ENCODE data around the gene GPRC5C. TPM values are rescaled to one million over a fixed set of nuclear protein-coding genes. Genes with fewer than 3 reads are reported as not detected.
A peak's percentile ranks its signal among the peaks of the same experiment; 100 is the strongest.

The GPRC5C gene
- total RNA-seq, 2 experiments from 2014 or later = 1.2 to 2.0 TPM

DNA sequence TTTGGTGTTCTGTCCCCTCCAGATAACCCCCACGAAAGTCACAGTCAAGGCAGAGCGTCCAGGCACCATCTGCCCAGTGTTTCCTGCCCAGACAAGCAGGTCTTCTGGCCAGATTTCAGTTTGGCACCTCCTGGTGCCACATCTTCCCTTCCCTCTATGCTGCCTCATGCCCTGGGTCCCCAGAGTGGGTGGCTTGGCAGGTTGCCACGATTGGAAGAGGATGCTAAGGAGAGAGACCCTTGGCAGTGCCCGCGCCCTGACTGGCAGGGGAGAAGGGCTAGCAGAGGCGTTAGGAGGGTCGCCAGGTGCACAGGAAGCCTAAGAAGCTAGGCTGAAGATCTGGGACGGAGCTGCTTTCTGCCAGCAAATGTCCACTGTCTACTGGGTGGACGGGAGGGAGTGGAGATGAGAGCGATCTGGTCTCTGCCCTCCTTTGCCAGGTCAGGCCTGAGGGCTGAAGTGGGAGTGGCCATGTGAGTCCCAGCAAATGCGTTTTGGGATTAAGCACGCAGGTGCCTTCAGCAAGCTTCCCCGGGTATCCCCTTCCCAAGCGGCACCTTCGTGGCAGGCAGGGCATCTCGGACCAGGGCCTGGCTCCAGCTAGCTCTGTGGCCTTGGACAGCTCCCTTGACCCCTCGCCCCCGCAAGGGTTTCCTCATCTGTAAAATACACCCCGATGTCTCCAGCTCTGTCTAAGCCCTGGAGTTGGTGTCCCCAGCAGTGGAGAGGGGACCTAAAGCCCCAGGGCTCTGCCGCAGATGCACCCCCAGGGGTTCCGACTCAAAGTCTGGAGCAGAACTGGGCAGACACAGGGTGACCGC lies 21.2 kb downstream of the GPRC5C start:
- Mint-ChIP-seq H3K27ac (no peak overlapping the region), H3K27me3 (peaks cover 1% of the 10 kb centered on the region), H3K4me3 (no peak overlapping the region), H3K36me3 (ENCODE audit: low read depth) (no peaks in the 10 kb centered on the region), H3K9me3 (no peaks in the 10 kb centered on the region), H3K4me1 (ENCODE audit: low read depth) (peaks cover 7% of the 10 kb centered on the region)
- POLR2A ChIA-PET = no interaction called here
- ATAC-seq (no peak), DNase-seq (no peak)
- no peak for TF ChIP-seq CTCF (IDR thresholded peaks at IDR 0.05)
- CTCF ChIA-PET = interaction anchor here (1.2 to 11.1 kb wide), 7 partner anchors 9 to 84 kb away, joined by 3 to 133 read pairs (median 8); partner anchors contain the start of gene GPR142
- intact Hi-C loops (cut with micrococcal nuclease) = no loop called here

DNA sequence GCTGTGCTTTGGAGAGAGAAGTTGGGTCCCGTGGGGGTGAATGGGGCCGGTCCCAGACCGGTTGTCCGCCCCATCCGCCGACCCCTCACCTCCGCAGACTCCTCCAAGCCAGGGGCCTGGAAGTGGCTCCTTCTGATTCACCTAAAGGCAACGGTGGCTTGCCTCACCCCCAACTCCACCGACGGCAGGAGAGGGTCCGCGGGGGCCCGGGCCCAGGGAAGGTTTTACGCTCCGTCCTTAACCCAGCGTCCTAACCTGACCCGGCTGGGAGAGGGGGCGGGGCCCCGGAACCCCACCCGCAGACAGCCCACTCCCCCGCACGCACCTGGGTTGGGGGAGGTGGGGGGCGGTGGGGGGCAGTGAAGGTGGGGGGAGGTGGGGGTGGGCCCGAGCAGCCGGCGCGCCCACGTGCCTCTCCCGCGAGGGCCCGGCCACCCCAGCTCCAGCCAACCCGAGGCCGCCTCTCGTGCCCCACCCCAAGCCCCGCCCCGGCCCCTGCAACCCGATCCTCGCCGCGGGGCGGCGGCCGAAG lies 21.8 kb downstream of the GPRC5C start:
- Mint-ChIP-seq H3K9me3 (no peaks in the 10 kb centered on the region), H3K4me1 (ENCODE audit: low read depth) (peaks cover 7% of the 10 kb centered on the region), H3K27ac (no peak overlapping the region), H3K4me3 (no peak overlapping the region), H3K36me3 (ENCODE audit: low read depth) (no peaks in the 10 kb centered on the region), H3K27me3 (peaks cover 1% of the 10 kb centered on the region)
- ATAC-seq = peak; percentile 98
- ChIA-PET POLR2A (no interaction called here), CTCF (interaction anchor here (0.6 to 11.1 kb wide), 12 partner anchors 9 to 293 kb away, joined by 3 to 133 read pairs (median 5); partner anchors contain the start of genes CD300LB and GPR142)
- no peak for TF ChIP-seq CTCF (IDR thresholded peaks at IDR 0.05)
- no peak for DNase-seq
- intact Hi-C loops (cut with micrococcal nuclease) = no loop called here

DNA sequence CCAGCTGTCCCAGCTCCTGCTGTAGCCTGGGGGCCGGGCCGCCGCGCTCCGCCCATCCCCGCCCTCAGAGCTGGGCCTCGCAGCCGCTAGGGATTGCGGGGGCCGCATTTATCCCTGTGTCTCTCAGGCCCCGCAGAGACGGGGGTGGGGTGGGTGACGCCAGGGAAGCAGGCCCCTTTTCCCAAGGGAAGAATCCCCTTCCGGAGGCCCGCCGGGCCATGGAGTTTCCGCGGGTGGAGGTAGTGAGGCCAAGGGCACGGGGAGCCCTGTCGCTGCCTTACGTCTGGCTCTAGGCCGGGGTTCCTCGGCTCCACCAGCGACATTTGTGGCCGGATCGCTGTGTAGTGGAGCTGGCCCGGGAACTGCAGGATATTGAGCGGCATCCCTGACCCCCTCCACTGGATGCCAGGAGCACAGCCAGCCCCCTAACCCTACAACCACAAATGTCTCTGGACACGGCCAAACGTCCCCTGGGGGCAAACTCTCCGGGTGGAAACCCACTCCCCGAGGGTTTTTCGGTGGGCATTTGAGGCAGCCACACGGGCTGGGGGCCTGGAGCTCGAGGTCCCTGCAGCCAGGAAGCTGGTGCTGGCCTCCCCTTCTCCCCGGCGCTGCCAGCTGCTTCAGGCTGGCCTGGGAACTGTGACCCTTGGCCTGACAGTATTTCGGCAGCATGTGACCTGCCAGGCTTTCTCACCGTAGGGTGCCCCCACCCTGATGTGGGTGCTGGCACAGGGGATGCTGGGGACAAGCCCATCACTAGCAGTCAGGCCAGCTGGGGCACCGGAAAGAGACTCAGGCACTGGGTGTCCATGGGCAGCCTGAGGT lies 22.5 kb downstream of the GPRC5C start:
- peak; percentile 84 for DNase-seq
- Mint-ChIP-seq H3K4me3 (peak overlapping the region; percentile 23), H3K4me1 (ENCODE audit: low read depth) (peaks cover 7% of the 10 kb centered on the region), H3K27me3 (peaks cover 1% of the 10 kb centered on the region), H3K9me3 (no peaks in the 10 kb centered on the region), H3K27ac (no peak overlapping the region), H3K36me3 (ENCODE audit: low read depth) (no peaks in the 10 kb centered on the region)
- ChIA-PET CTCF (interaction anchor here (0.6 to 11.1 kb wide), 18 partner anchors 10 to 292 kb away, joined by 3 to 133 read pairs (median 4); partner anchors contain the start of genes CD300LB and GPR142), POLR2A (no interaction called here)
- TF ChIP-seq CTCF (IDR thresholded peaks at IDR 0.05) = no peak
- intact Hi-C loops (cut with micrococcal nuclease) = no loop called here
- peak; percentile 24 for ATAC-seq

- ChIA-PET CTCF (interaction anchor here (0.7 to 11.1 kb wide), 15 partner anchors 11 to 105 kb away, joined by 3 to 133 read pairs (median 4); partner anchors contain the start of gene GPR142), POLR2A (no interaction called here)
- Mint-ChIP-seq H3K9me3 (no peaks in the 10 kb centered on the region), H3K27ac (no peak overlapping the region), H3K4me3 (no peak overlapping the region), H3K36me3 (ENCODE audit: low read depth) (no peaks in the 10 kb centered on the region), H3K4me1 (ENCODE audit: low read depth) (peaks cover 7% of the 10 kb centered on the region), H3K27me3 (peaks cover 1% of the 10 kb centered on the region)
- intact Hi-C loops (cut with micrococcal nuclease) = no loop called here
- no peak for ATAC-seq
- no peak for TF ChIP-seq CTCF (IDR thresholded peaks at IDR 0.05)
- DNase-seq = no peak
Observed at GRCh38 chr17:74455025-74455545, 23.2 kb downstream of the GPRC5C start.
